Adrenal gland (tissue), 12 donors: ENCODE data around the gene UBAP2L. TPM values are rescaled to one million over a fixed set of nuclear protein-coding genes. Genes with fewer than 3 reads are reported as not detected.
A peak's percentile ranks its signal among the peaks of the same experiment; 100 is the strongest.

Source experiments
- DNase-seq, 7 donors: peaks; one replicate each; pipeline ENCODE4 v3.0.0-alpha.2; 2019 to 2020
- H3K27ac ChIP-seq, 5 donors: fragments of 200-600 bp; sonication (generic) in 4 of 5; 1 replicate in 3 of 5; 2 replicates in 2 of 5; pipeline versions ENCODE4 v1.5.1 to v1.8.0; 2016 to 2020; ENCODE audit warnings: mild to moderate bottlenecking in 1 of 5
- H3K27me3 ChIP-seq: fragments of 200-600 bp; 2 replicates; pipeline ENCODE4 v1.8.0; 2021
- H3K36me3 ChIP-seq, 2 donors: fragments of 200-600 bp; replicated peaks in 1 of 2; 1 replicate in 1 of 2; 2 replicates in 1 of 2; pipeline versions ENCODE4 v1.5.1 to v1.8.0; 2018 to 2022
- H3K4me1 ChIP-seq, 2 donors: fragments of 200-600 bp; replicated peaks in 1 of 2; 1 replicate in 1 of 2; 2 replicates in 1 of 2; pipeline versions ENCODE4 v1.5.1 to v1.8.0; 2018 to 2021
- H3K4me3 ChIP-seq, 4 donors: fragments of 200-600 bp; sonication (generic) in 3 of 4; one replicate each; pipeline ENCODE4 v1.5.1; 2016 to 2018
- H3K9me3 ChIP-seq, 3 donors: fragments of 200-600 bp; sonication (generic) in 1 of 3; replicated peaks in 1 of 3; 1 replicate in 2 of 3; 2 replicates in 1 of 3; pipeline versions ENCODE4 v1.5.1 to v1.8.0; 2016 to 2021
- POLR2A ChIP-seq, 2 donors: fragments of 450-650 bp; IDR thresholded peaks; one replicate each; pipeline ENCODE4 v1.6.1; 2017; ENCODE audit warnings: antibody characterized with exemption in 2 of 2, mild to moderate bottlenecking in 2 of 2, moderate library complexity in 1 of 2
- WGBS, 4 donors: extraction: QIAGEN DNeasy Blood & Tissue Kit in 2 of 4; methylation state at CpG; one replicate each; pipeline versions ENCODE4 v1.1.5 to v1.1.7; 2013 to 2017; 5-methylcytosine and 5-hydroxymethylcytosine counted together
- intact Hi-C, 2 donors: fragments of 100-400 bp; cut with DNase I; formaldehyde crosslinking; loops; one replicate each; pipeline versions ENCODE4 v1.14.1 to v1.15.0; 2022 to 2023
- polyA plus RNA-seq, 3 donors: library from polyadenylated mRNA; stranded (reverse); fragments of 200-250 nt in 2 of 3; fragments of 350-450 nt in 1 of 3; fragmentation: Illumina TruSeq in 1 of 3; extraction: RNeasy Lipid Tissue Mini Kit (QIAGEN cat#74804) in 1 of 3; gene quantifications; one replicate each; pipeline ENCODE4 v1.2.3, GENCODE V29; 2013 to 2014
- total RNA-seq, 9 donors: library from RNA; depleted of rRNA in 4 of 9; stranded (reverse); fragments of >200 nt in 4 of 9; fragments of 120-200 nt in 1 of 9; fragmentation: NEBNext Ultra II Directional in 1 of 9; extraction: Animal tissue kit (Norgen Biotek cat#: 25700) in 1 of 9; gene quantifications; one replicate each; pipeline versions ENCODE4 v1.1.0 to v1.2.4, GENCODE V29; 2013 to 2023
- TF ChIP-seq, protein P1 (sequence below), 6 experiments: fragments of 450-650 bp in 4 of 6; fragments of 200-600 bp in 2 of 6; sonication (generic) in 1 of 6; IDR thresholded peaks; 1 replicate in 5 of 6; 2 replicates in 1 of 6; pipeline versions ENCODE4 v1.5.1 to v1.8.0; 2016 to 2021; ENCODE audit warnings: antibody characterized with exemption in 6 of 6, mild to moderate bottlenecking in 2 of 6, moderate library complexity in 1 of 6
- donor health status: healthy with polysubstance abuse.
- donor health status: Bipolar disorder and iron deficiency.
- donor health status: DM: yes; HTN: yes; CAD: no.
- donor health status: DM: no; HTN: no; CAD: no.
- donor health status: DM: no; HTN: no; CAD: no.
- donor health status: DM: yes; HTN: yes; CAD: no.

Gene UBAP2L
- total and polyA plus RNA-seq, 12 donors = 51.0 to 185 (median 95.0) TPM

DNA sequence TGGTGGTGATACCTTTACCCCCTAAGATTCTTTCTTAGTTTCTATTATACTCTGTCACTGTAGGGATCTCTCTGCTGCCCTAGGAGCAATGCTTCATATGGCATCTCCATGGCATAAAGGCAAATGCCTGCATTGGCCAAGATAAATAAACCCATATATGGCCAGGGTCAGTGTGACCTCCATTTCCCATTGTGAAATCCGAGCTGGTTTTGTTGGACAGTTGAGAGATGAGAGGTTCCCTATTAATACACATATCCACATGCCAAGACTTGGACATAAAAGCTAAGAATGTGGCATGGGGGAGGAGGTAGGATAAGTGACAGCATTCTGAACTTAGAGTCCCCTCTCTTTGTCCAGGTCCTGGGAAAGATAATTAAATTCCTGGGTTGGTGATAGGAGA, 30.2 kb upstream of the UBAP2L start:
- no peaks in the 10 kb centered on the region for H3K36me3 ChIP-seq
- intact Hi-C loops = loop anchor here in 1 of 2 donors (10.0 kb wide), 1 partner anchor 74 kb away; no protein-coding TSS in a partner anchor
- H3K4me3 ChIP-seq = no peak overlapping the region
- H3K27ac ChIP-seq = no peak overlapping the region
- peaks cover 0 to 6% of the 10 kb centered on the region in 2 donors for H3K4me1 ChIP-seq
- no peaks in the 10 kb centered on the region for H3K9me3 ChIP-seq
- H3K27me3 ChIP-seq = no peaks in the 10 kb centered on the region
- 0 to 15% (median 11%) methylated on average over 1 of the region's 1 CpG for WGBS, 4 donors
- TF ChIP-seq, protein P1, sequence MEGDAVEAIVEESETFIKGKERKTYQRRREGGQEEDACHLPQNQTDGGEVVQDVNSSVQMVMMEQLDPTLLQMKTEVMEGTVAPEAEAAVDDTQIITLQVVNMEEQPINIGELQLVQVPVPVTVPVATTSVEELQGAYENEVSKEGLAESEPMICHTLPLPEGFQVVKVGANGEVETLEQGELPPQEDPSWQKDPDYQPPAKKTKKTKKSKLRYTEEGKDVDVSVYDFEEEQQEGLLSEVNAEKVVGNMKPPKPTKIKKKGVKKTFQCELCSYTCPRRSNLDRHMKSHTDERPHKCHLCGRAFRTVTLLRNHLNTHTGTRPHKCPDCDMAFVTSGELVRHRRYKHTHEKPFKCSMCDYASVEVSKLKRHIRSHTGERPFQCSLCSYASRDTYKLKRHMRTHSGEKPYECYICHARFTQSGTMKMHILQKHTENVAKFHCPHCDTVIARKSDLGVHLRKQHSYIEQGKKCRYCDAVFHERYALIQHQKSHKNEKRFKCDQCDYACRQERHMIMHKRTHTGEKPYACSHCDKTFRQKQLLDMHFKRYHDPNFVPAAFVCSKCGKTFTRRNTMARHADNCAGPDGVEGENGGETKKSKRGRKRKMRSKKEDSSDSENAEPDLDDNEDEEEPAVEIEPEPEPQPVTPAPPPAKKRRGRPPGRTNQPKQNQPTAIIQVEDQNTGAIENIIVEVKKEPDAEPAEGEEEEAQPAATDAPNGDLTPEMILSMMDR (IDR thresholded peaks at IDR 0.05) = no peak
- TF ChIP-seq POLR2A (IDR thresholded peaks at IDR 0.05) = no peak
- DNase-seq = peak in 1 of 7 donors; percentile 21

DNA sequence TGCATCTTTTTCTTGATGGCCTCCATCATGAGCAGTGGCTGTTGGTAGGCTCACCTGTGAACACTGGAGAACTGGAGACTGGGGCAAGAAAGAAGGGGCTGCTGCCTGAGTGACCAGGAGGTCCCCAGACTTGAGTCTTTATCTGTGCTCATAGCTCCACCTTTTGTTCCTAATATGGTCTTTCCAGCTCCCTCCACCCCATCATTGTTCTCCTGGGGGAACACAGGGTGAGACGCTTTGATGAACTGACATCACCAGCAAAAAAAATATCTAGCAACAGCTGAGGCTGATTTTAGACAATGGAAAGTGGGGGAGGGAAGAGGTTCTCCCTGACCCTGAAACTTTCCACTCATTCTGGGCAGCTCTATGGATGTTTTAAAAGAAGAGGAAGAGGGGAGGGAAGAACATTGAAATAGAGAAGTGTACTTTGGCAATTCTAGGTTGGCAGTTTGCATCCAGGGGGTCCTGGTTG, 28.7 kb upstream of the UBAP2L start, which contains the start of gene TPM3:
Gene TPM3, minus strand, starts transcription at position 111 of the 472 bp plus-strand sequence. Its CDS starts 82 bp downstream, at position 29.
- Histone ChIP-seq H3K27me3 (no peaks in the 10 kb centered on the region), H3K9me3 (no peaks in the 10 kb centered on the region), H3K27ac (no peak within 1 kb of the TSS), H3K4me3 (no peak within 1 kb of the TSS), H3K36me3 (no peaks in the 10 kb centered on the region), H3K4me1 (peaks cover 0 to 6% of the 10 kb centered on the region in 2 donors)
- WGBS, 4 donors = 0 to 13% (median 9%) methylated on average over 1 of the region's 1 CpG
- peak in 2 of 7 donors; percentile 21 to 25 for DNase-seq
- intact Hi-C loops = loop anchor here in 1 of 2 donors (10.0 kb wide), 1 partner anchor 73 kb away; no protein-coding TSS in a partner anchor
- TF ChIP-seq POLR2A (IDR thresholded peaks at IDR 0.05) = no peak

DNA sequence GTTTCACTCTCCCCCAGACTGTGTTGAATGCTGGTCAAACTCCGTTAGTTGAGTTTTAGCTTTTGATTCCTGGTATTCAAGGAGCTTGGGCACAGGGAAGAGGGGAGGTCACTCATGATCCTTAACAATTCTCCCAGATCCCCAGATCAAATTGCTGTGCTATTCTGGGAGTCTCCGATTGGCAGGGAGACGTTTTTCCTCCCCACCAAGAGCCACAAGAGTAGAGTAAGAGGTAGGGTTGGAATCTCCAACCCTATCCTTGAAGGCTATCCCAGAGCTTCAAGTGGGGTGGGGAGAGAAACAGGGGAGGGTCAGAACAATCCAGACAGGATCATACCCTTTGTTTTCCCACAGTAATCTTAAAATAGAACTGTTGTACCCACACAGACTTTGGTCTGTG, 28.3 kb upstream of the UBAP2L start:
- WGBS, 4 donors = 36 to 45% (median 37%) methylated on average over 3 of the region's 3 CpGs
- Histone ChIP-seq H3K27me3 (no peaks in the 10 kb centered on the region), H3K27ac (no peak overlapping the region)

DNA sequence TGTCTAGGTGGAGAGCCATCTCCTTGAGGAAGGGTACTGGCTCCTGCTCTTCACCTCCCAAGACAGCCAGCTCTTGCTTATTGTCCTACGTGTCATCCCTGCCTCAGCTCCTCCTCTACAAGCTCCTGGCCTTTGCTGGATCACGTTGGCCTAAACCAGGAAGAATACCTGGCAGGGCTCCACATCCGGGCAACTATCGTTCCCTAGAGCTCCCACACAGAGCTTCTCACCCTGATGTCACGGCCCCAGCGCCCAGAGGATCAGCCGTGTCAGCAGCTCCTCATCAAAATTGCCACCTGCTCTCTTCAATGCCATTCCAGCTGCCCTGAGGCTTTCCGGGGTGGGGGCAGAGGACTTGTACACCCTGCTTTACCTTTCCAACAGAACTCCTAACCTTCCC, 26.9 kb upstream of the UBAP2L start:
- H3K27me3 ChIP-seq = no peaks in the 10 kb centered on the region
- H3K27ac ChIP-seq = no peak overlapping the region
- intact Hi-C loops = loop anchor here in 1 of 2 donors (10.0 kb wide), 1 partner anchor 71 kb away; no protein-coding TSS in a partner anchor
- no peaks in the 10 kb centered on the region for H3K9me3 ChIP-seq
- DNase-seq = peak in 4 of 7 donors; percentile 27 to 55 (median 46)
- no peak overlapping the region for H3K4me3 ChIP-seq
- H3K4me1 ChIP-seq = peaks cover 0 to 6% of the 10 kb centered on the region in 2 donors
- TF ChIP-seq POLR2A (IDR thresholded peaks at IDR 0.05) = no peak
- TF ChIP-seq, protein P1 (IDR thresholded peaks at IDR 0.05) = no peak
- WGBS, 4 donors = 65 to 75% (median 69%) methylated on average over 6 to 8 of the region's 8 CpGs
- H3K36me3 ChIP-seq = no peaks in the 10 kb centered on the region

More for the DNA sequence above, 28.3 kb upstream of the UBAP2L start:
- no peak for TF ChIP-seq POLR2A (IDR thresholded peaks at IDR 0.05)
- TF ChIP-seq, protein P1 (IDR thresholded peaks at IDR 0.05) = no peak
- Histone ChIP-seq H3K4me3 (no peak overlapping the region), H3K36me3 (no peaks in the 10 kb centered on the region), H3K4me1 (peaks cover 0 to 6% of the 10 kb centered on the region in 2 donors), H3K9me3 (no peaks in the 10 kb centered on the region)
- no peak for DNase-seq
- intact Hi-C loops = loop anchor here in 1 of 2 donors (10.0 kb wide), 1 partner anchor 72 kb away; no protein-coding TSS in a partner anchor
